ENCODE data around the gene OR2G2. TPM values are rescaled to one million over a fixed set of nuclear protein-coding genes. Genes with fewer than 3 reads are reported as not detected.

The OR2G2 gene
- total and polyA plus RNA-seq, 2 donors (not counting 3 experiments of a cell fraction or from before 2014, with no cell fraction given) = not detected

- BruUV-seq (replicated peaks) = no TSS peak
- Histone ChIP-seq H3K9me3 (replicated peaks; ENCODE audit: control insufficient read depth, insufficient read depth, low read length) (peaks cover 2% of the 10 kb centered on the region), H3K27ac (ENCODE audit: insufficient read depth, low read depth, low read length) (no peak overlapping the region), H3K36me3 (ENCODE audit: control insufficient read depth in 2 of 2, extremely low read depth in 1 of 2, insufficient read depth in 2 of 2, low read length in 2 of 2) (no peaks in the 10 kb centered on the region), H3K9me1 (replicated peaks; ENCODE audit: control insufficient read depth, extremely low read depth, insufficient read depth, low read length) (no peaks in the 10 kb centered on the region), H3K9ac (replicated peaks; ENCODE audit: extremely low read depth, insufficient read depth, low read length) (no peak overlapping the region), H3K4me2 (ENCODE audit: insufficient read depth, low read length) (no peak overlapping the region), H3K4me3 (replicated peaks in 1 of 3; ENCODE audit: insufficient read depth in 1 of 3, low read depth in 1 of 3, low read length in 3 of 3) (no peak overlapping the region), H2AFZ (ENCODE audit: low read depth, low read length) (no peak overlapping the region), H4K20me1 (replicated peaks; ENCODE audit: control insufficient read depth, extremely low read depth, insufficient read depth, low read length) (no peaks in the 10 kb centered on the region), H3K4me1 (ENCODE audit: control insufficient read depth, extremely low read depth, insufficient read depth, low read length) (no peaks in the 10 kb centered on the region), H3K79me2 (ENCODE audit: control insufficient read depth, insufficient read depth, low read length) (no peaks in the 10 kb centered on the region), H3K27me3 (ENCODE audit: control insufficient read depth in 2 of 2, insufficient read depth in 2 of 2, low read length in 2 of 2) (no peaks in the 10 kb centered on the region)
- DNase-seq (ENCODE audit: low read depth, low spot score) (no peak), FAIRE-seq (no peak)
- intact Hi-C loops (cut with micrococcal nuclease) = no loop called here
- POLR2A ChIA-PET = no interaction called here
- TF ChIP-seq MYC (IDR thresholded peaks at IDR 0.05; ENCODE audit: low read depth, low read length) (no peak), POLR2A (IDR thresholded peaks at IDR 0.05; ENCODE audit: low read depth, low read length) (no peak), FOS (IDR thresholded peaks at IDR 0.05; ENCODE audit: borderline replicate concordance, insufficient read depth, low read length) (no peak), EZH2 (IDR thresholded peaks at IDR 0.05; ENCODE audit: borderline replicate concordance, low read depth, low read length, severe bottlenecking) (no peak), CTCF (IDR thresholded peaks at IDR 0.05; ENCODE audit: extremely low read depth in 1 of 2, insufficient read depth in 1 of 2, low read depth in 1 of 2, low read length in 2 of 2) (no peak), POLR2AphosphoS5 (IDR thresholded peaks at IDR 0.05; ENCODE audit: insufficient read depth, low read depth, low read length) (no peak), MAX (IDR thresholded peaks at IDR 0.05; ENCODE audit: insufficient read depth, insufficient read length) (no peak), GATA2 (IDR thresholded peaks at IDR 0.05; ENCODE audit: insufficient read depth, insufficient read length, low read depth, low read length) (no peak), JUN (IDR thresholded peaks at IDR 0.05; ENCODE audit: borderline replicate concordance, insufficient read depth, insufficient read length, low read depth) (no peak)
- CTCF ChIA-PET = no interaction called here
- dilution Hi-C loops (cut with MboI; ENCODE audit: extremely low pct_ligation_motif_present, low sequenced_read_pairs) = no loop called here
Measured at GRCh38 chr1:247538561-247538960, 49.6 kb upstream of the OR2G2 start.
